Fibroblast of lung (primary cell): ENCODE measurements around the gene RPS15. TPM values are rescaled to one million over a fixed set of nuclear protein-coding genes. Genes with fewer than 3 reads are reported as not detected.

Experiments used
- DNase-seq, 2 donors: peaks; one replicate each; pipeline versions ENCODE4 v3.0.0 to v3.0.0-alpha.2; 2010; ENCODE audit warnings: low read depth in 2 of 2
- H2AFZ ChIP-seq: 2 replicates; pipeline ENCODE4 v1.5.1; 2012; ENCODE audit warnings: low read length, control low read depth, inconsistent platforms
- H3K27ac ChIP-seq: 2 replicates; pipeline ENCODE4 v1.5.1; 2011; ENCODE audit warnings: low read length, control low read depth; ENCODE audit not compliant: insufficient read depth
- H3K27me3 ChIP-seq: 2 replicates; pipeline ENCODE4 v1.5.1; 2011; ENCODE audit warnings: mild to moderate bottlenecking, low read length; ENCODE audit not compliant: control insufficient read depth, insufficient read depth
- H3K36me3 ChIP-seq: 2 replicates; pipeline ENCODE4 v1.5.1; 2011; ENCODE audit warnings: low read length; ENCODE audit not compliant: control insufficient read depth, insufficient read depth
- H3K4me1 ChIP-seq: 2 replicates; pipeline ENCODE4 v1.5.1; 2011; ENCODE audit warnings: low read length; ENCODE audit not compliant: control insufficient read depth, insufficient read depth; ENCODE audit errors: extremely low read depth
- H3K4me2 ChIP-seq: 2 replicates; pipeline ENCODE4 v1.5.1; 2011; ENCODE audit warnings: low read length, control low read depth; ENCODE audit not compliant: insufficient read depth; ENCODE audit errors: extremely low read depth
- H3K4me3 ChIP-seq, 4 experiments: fragments of 200-600 bp in 1 of 4; sonication (generic) in 1 of 4; replicated peaks in 1 of 4; 2 replicates each; pipeline ENCODE4 v1.5.1; 2011 to 2016; ENCODE audit warnings: low read length in 4 of 4, low read depth in 3 of 4, mild to moderate bottlenecking in 3 of 4, control low read depth in 2 of 4, inconsistent platforms in 1 of 4, mixed read lengths in 1 of 4; ENCODE audit not compliant: insufficient read depth in 1 of 4; ENCODE audit errors: control extremely low read depth in 1 of 4
- H3K79me2 ChIP-seq: 2 replicates; pipeline ENCODE4 v1.5.1; 2012; ENCODE audit warnings: mild to moderate bottlenecking, low read length, inconsistent platforms; ENCODE audit not compliant: control insufficient read depth, insufficient read depth
- H3K9ac ChIP-seq: 2 replicates; pipeline ENCODE4 v1.5.1; 2011; ENCODE audit warnings: mild to moderate bottlenecking, low read length, control low read depth; ENCODE audit not compliant: insufficient read depth
- H3K9me3 ChIP-seq: 2 replicates; pipeline ENCODE4 v1.5.1; 2012; ENCODE audit warnings: low read depth, low read length; ENCODE audit not compliant: control insufficient read depth, insufficient read depth
- H4K20me1 ChIP-seq: 2 replicates; pipeline ENCODE4 v1.5.1; 2011; ENCODE audit warnings: low read length; ENCODE audit not compliant: control insufficient read depth, insufficient read depth; ENCODE audit errors: extremely low read depth
- EZH2 ChIP-seq: IDR thresholded peaks from 2 replicates; pipeline ENCODE4 v1.5.1; 2012; ENCODE audit warnings: low read length, control low read depth, mild to moderate bottlenecking; ENCODE audit errors: missing control alignments
- polyA plus RNA-seq, 2 donors: library from polyadenylated mRNA; depleted of rRNA in 1 of 2; stranded (reverse) in 1 of 2; unstranded in 1 of 2; fragments of >200 nt; gene quantifications; 2 replicates each; pipeline ENCODE4 v1.2.1, GENCODE V29; 2011 to 2012; ENCODE audit warnings: missing spikeins in 1 of 2
- total RNA-seq: library from RNA; depleted of rRNA; stranded (reverse); fragments of >200 nt; gene quantifications from 2 replicates; pipeline ENCODE4 v1.2.1, GENCODE V29; 2014
- TF ChIP-seq, protein P1 (sequence below), 2 donors: IDR thresholded peaks in 1 of 2; conservative IDR thresholded peaks in 1 of 2; 1 replicate in 1 of 2; 2 replicates in 1 of 2; pipeline ENCODE4 v1.5.1; 2011 to 2012; ENCODE audit warnings: low read length in 2 of 2, control low read depth in 1 of 2, inconsistent platforms in 1 of 2, low read depth in 1 of 2, mild to moderate bottlenecking in 1 of 2

RPS15 gene
- total and polyA plus RNA-seq, 2 donors (not counting 1 experiment from before 2014, with no cell fraction given), result 369 to 878 TPM

- H3K4me3 ChIP-seq, result no peak overlapping the region
- H3K4me2 ChIP-seq, result no peak overlapping the region
- H3K9me3 ChIP-seq, result no peaks in the 10 kb centered on the region
- no peaks in the 10 kb centered on the region for H3K27me3 ChIP-seq
- no peaks in the 10 kb centered on the region for H4K20me1 ChIP-seq
- H3K27ac ChIP-seq, result no peak overlapping the region
- no peaks in the 10 kb centered on the region for H3K4me1 ChIP-seq
- H3K36me3 ChIP-seq, result no peaks in the 10 kb centered on the region
- H3K9ac ChIP-seq, result no peak overlapping the region
- no peak for DNase-seq
- no peak overlapping the region for H2AFZ ChIP-seq
- no peaks in the 10 kb centered on the region for H3K79me2 ChIP-seq
- TF ChIP-seq, protein P1, sequence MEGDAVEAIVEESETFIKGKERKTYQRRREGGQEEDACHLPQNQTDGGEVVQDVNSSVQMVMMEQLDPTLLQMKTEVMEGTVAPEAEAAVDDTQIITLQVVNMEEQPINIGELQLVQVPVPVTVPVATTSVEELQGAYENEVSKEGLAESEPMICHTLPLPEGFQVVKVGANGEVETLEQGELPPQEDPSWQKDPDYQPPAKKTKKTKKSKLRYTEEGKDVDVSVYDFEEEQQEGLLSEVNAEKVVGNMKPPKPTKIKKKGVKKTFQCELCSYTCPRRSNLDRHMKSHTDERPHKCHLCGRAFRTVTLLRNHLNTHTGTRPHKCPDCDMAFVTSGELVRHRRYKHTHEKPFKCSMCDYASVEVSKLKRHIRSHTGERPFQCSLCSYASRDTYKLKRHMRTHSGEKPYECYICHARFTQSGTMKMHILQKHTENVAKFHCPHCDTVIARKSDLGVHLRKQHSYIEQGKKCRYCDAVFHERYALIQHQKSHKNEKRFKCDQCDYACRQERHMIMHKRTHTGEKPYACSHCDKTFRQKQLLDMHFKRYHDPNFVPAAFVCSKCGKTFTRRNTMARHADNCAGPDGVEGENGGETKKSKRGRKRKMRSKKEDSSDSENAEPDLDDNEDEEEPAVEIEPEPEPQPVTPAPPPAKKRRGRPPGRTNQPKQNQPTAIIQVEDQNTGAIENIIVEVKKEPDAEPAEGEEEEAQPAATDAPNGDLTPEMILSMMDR (conservative IDR thresholded peaks at IDR 0.05 in 1 of 2, IDR thresholded peaks at IDR 0.05 in 1 of 2; ENCODE audit: low read depth in 1 of 2, low read length in 2 of 2), result no peak
Observed at GRCh38 chr19:1483979-1484428, 45.8 kb downstream of the RPS15 start.

DNA sequence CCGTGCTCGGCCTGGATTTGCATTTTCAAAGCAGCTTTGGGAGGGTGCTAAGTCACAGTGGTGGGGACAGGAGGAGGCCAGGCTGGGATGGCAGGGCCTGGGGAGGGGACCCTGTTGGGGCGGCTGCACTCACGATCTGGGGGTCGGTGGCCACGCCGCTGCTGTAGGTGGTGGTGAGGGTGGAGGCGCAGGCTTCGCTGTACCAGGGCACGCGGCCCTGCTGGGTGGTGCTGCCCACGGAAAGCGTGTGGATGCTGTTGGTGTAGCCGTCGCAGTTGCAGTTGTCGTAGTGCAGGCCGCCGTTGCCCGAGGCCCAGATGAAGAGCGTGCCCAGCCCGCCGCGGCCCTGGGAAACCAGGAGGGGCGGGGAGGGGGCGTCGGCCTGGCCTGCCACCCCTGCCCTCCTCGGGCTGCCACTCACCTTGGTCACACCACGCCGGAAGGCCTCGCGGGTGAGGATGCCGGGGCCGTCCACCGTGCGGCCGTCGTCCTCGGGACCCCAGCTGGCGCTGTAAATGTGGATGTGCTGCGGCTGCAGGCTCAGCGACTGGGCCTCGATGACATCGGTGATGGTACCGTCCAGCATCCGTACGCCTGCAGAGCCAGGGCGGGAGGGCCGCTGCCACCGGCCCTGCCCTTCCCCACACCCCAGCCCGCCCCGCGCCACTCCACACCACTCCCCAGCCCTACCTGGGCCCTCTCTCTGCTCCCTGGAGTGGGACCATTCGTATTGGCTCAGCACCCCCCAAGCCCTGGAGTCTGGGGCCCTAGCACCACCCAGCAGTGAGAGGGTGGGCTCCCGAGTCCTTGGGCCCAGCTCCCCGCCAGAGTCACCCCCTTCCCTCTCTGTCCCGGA, 48.8 kb downstream of the RPS15 start:
- no peak for DNase-seq
- H3K4me1 ChIP-seq, result no peaks in the 10 kb centered on the region
- H3K9me3 ChIP-seq, result no peaks in the 10 kb centered on the region
- H3K27me3 ChIP-seq, result peaks cover 5% of the 10 kb centered on the region
- no peak overlapping the region for H2AFZ ChIP-seq
- H4K20me1 ChIP-seq, result no peaks in the 10 kb centered on the region
- no peak for TF ChIP-seq EZH2
- TF ChIP-seq, protein P1 (conservative IDR thresholded peaks at IDR 0.05 in 1 of 2, IDR thresholded peaks at IDR 0.05 in 1 of 2; ENCODE audit: low read depth in 1 of 2, low read length in 2 of 2), result no peak
- H3K36me3 ChIP-seq, result no peaks in the 10 kb centered on the region
- H3K27ac ChIP-seq, result no peak overlapping the region
- H3K4me3 ChIP-seq, result no peak overlapping the region
- H3K79me2 ChIP-seq, result no peaks in the 10 kb centered on the region
- H3K9ac ChIP-seq, result no peak overlapping the region
- no peak overlapping the region for H3K4me2 ChIP-seq

DNA sequence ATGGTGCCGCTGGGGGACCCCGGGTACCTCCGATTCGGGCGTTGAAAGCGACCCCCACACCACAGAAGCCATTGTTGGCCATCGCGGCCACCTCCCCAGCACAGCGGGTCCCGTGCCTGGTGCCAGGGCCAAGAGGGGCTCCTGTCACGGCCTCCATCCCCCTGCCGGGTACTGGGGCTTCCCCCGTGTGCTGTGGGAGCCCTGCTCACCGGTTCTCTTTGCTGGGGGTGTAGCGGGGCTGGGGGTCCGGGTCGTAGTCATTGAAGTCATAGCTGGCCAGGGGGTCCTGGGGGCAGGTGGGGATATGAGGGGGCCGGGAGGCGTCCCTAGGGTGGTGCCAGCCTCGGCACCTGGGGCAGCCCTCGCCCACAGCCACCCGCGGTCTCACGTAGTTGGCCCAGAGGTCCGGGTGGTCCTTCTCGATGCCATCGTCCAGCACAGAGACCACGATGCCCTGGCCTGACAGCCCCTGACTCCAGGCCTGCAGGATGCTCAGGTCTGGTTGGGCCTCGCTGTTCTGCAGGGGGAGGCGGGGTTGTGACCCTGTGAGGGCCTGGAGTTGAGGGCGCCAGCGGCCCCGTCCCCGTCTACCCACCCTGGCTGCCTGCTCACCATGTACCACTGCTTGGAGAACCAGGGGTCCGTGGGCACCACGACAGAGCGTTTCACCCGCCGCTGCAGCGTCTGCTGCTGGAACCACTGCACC, 49.5 kb downstream of the RPS15 start:
- Histone ChIP-seq H3K27ac (no peak overlapping the region), H3K9me3 (no peaks in the 10 kb centered on the region), H3K4me3 (no peak overlapping the region), H3K9ac (no peak overlapping the region), H3K4me1 (no peaks in the 10 kb centered on the region), H3K27me3 (peaks cover 5% of the 10 kb centered on the region), H2AFZ (no peak overlapping the region), H4K20me1 (no peaks in the 10 kb centered on the region), H3K36me3 (no peaks in the 10 kb centered on the region), H3K79me2 (no peaks in the 10 kb centered on the region), H3K4me2 (no peak overlapping the region)
- DNase-seq, result no peak
- TF ChIP-seq EZH2, result no peak
- TF ChIP-seq, protein P1 (conservative IDR thresholded peaks at IDR 0.05 in 1 of 2, IDR thresholded peaks at IDR 0.05 in 1 of 2; ENCODE audit: low read depth in 1 of 2, low read length in 2 of 2), result no peak
